ENCODE data around the gene GSTM1. TPM values are rescaled to one million over a fixed set of nuclear protein-coding genes. Genes with fewer than 3 reads are reported as not detected.
"Not testable (repeated sequence)": the region's sequence is repeated elsewhere in the genome, so short reads cannot be mapped to it uniquely, and the experiment has no call there.

Gene GSTM1
- polyA plus RNA-seq, 10 donors, result 0.28 to 59.1 (median 1.2) TPM; not detected in 1

DNA sequence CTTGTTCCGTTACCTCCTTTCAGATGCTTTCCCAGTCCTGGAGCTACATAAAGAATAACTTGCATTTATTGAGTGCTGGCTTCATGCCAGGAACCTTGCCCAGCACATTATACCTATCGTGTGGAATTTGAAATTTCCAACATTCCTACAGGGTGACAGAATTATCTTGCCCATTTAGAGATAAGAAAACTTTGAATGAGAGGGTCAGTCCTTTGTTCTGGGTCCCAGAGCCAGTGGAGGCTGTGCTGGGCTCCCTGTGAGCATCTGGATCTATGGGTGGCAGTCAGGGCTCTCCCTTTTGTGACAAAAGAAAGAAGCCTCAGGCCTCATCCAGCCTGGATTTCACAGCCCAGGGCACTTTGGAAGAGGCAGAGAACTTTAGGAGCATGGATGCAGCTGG lies 28.5 kb upstream of the GSTM1 start:
- DNase-seq, result no peak

DNA sequence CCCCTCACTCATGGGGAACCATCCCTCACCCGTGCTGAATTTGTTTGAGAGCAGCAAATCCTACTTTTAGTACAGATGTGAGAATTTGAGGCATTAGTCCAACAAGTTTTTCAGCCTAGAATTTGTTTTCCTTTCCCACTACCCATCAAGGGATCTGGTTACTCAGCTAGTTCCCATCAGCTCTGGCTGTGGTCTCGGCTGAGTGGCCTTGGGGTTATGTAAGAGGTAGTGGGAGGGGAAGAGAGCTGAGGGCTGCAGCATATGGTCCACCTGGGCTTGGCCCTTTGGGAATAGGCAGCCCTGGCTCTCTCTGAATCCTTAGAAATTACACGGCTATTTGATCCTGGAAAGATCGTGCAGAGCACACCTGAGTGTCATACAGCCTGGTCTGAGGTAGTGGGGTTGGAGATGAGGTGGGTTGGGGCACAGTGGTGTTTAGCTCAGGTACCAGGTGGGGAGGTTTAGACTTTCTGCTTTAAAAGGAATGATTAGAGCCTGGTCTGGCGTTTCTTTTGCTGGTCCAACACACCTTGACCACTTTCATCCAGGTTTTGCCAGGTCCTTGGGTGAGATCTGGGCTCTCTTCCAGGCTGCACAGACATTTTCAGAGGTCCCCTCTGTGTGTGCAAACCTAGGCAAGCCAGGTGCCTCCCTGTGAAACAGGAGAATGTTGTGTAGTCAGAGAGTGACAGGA lies 27.5 kb upstream of the GSTM1 start:
- DNase-seq, result no peak

DNA sequence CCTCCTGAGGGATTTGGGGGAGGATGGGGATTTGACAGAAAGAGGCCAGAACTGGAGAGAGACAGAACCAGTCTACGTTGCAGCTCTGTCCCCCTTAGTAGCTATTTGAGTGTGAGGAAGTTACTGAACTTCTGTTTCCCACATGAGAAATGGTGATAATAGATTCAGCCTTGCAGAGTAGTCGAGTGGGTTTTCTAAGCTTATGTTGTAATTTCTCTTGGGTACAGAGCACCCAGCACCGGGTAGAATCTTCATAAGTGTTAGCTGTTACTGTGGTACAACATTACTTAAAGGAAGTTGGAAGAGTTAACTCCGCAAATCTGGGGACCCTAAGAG lies 27.0 kb upstream of the GSTM1 start:
- DNase-seq, result not testable (repeated sequence)

DNA sequence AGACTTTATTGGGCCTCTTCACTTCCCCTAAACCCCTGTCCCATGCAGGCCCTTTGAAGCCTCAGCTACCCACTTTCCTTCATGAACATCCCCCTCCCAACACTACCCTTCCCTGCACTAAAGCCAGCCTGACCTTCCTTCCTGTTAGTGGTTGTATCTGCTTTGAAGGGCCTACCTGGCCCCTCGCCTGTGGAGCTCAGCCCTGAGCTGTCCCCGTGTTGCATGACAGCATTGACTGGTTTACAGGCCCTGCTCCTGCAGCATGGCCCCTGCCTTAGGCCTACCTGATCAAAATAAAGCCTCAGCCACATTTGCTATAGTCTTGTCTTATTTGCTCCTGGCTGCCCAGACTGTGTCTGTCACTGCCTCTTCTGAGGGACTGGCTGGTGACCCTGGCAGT lies 26.2 kb upstream of the GSTM1 start:
- no peak for DNase-seq

DNA sequence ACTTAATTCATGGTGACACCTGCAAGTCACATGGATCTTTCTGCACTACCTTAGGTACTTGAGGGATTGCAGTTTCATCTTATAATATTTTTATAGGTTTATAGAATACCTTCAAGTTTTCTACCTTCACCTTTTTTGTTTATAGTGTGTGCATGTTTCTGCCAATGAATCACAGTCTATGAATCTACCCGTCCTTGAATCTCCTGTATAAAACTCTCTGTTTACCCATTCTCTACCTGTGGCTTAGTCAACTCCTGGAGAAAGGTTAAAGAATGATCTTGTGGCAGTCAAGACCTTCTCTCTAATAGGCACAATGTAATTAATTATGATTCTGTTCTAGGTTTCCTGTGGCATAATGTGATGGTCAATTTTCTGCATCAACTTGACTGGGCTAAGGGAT lies 22.9 kb upstream of the GSTM1 start:
- DNase-seq, result no peak

DNA sequence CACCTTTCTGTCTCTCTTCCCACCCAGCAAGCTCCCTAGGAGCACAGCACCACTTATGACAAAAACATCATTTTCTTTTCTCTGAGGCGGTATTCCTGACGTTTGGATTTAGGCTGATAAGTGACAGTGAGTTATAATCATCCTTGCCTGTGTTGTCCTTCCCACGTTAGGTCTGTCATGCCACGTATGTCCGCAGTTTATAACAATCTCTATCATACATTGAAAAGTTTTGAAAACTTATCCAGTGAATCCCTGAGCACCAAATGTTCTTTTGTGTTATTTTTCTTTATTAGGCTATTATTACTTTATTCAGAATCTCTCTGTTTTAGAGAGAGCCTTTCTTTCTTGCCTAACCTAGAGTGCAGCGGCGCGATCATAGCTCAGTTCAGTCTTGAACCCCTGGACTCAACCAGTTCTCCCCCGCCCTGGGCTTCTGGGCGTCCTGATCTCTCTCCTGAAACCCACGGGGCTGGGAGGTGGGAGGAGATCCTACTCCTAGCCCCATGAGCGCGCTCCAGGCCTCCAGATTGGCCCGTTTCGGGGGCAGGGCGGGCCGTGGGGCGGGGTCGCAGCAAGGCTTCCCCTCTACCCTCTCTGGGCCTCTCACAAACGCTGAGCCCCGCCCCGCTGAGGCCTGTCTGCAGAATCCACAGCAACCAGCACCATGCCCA lies 20.0 kb upstream of the GSTM1 start, which contains the start of gene GSTM2:
Gene GSTM2 (plus strand): TSS at position 606 of the 671 bp plus-strand sequence. CDS start 59 bp downstream, at position 665.
- peak; percentile 91 to 97 (median 94) for DNase-seq

DNA sequence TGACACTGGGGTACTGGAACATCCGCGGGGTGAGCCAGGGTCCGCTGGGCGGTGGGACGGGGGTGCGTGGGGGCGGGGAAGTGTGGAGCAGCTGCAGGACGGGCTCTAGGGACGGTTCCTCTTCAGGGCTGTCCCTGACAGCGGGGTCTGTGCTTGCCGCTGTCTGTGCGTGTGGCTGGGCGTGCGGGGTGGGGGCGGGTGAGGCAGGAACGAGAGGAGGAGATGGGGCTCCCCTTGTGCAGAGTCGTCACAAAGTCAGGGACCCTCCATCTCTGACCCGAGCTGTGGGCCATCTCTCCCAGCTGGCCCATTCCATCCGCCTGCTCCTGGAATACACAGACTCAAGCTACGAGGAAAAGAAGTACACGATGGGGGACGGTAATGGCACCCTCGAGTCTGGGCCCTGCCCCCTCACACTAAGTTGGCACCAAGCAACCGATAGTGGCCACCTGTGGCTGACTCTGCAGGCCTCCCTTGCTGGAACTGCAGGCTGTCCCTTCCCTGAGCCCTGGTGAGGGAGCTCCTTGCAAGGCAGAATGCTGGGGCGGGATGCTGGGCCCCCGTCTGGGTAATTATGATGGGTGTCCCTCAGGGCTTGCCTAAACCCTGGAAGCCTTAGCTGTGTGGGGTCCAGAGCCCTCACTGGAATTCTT lies 19.4 kb upstream of the GSTM1 start:
- no peak for DNase-seq

DNA sequence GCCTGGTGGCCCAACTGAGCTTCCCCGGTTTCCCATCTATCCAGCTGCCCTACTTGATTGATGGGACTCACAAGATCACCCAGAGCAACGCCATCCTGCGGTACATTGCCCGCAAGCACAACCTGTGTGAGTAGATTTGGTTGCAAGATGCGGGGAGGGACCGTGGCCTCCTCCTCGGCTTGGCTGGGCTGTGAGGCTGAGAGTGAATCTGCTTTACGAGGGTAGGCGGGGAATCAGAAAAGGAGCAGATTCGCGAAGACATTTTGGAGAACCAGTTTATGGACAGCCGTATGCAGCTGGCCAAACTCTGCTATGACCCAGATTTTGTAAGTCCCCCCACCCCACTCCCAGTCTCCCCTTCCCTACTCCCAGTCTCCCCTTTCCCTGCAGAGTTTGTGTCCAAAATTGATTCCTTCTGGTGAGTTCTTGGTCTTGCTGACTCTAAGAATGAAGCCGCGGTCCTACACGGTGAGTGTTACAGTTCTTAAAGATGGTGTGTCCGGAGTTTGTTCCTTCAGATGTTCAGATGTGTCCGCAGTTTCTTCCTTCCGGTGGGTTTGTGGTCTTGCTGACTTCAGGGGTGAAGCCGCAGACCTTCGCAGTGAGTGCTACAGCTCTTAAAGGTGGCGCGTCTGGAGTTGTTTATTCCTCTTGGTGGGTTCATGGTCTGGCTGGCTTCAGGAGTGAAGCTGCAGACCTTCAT lies 18.2 kb upstream of the GSTM1 start:
- no peak for DNase-seq

DNA sequence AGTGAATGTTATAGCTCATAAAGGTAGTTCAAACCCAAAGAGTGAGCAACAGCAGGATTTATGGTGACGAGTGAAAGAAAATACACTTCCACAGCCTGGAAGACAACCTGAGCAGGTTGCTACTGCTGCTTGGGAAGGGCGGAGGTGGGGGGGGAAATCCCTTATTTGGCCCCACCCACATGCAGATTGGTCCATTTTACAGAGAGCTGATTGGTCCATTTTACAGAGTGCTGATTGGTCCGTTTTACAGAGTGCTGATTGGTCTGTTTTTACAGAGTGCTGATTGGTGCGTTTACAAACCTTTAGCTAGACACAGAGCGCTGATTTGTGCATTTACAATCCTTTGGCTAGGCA lies 17.7 kb upstream of the GSTM1 start:
- DNase-seq, result not testable (repeated sequence)

DNA sequence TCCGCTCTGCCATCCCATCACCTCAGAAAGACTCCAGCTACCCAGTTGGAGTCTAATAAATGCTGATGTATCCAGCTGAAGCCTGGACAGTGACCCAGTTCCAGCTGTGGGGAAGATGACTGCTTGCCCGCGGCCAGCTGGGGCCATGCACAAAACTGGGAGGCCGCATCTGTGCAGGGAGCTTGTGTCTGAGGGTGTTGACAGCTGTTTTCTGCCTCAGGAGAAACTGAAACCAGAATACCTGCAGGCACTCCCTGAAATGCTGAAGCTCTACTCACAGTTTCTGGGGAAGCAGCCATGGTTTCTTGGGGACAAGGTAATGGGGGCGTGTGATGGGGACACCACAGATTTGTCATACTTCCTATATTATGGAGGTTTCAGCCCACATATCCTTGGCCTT lies 16.6 kb upstream of the GSTM1 start:
- DNase-seq, result no peak

DNA sequence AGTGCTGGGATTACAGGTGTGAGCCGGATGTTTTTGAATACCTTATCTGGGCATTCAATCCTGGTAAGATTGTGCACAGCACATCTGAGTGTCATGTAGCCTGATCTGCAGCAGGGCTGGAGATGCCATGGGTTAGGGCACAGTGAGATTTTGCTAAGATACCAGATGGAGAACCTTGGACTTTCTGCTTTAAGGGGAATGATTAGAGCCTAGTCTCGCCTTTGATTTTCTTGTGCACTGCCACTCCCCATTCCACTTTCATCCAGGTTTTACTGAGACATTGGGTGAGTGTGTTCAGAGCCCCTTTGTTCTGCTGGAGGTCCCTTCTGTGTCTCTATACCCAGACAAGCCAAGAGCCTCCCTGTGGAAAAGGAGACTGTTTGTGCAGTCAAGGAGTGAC lies 13.8 kb upstream of the GSTM1 start:
- not testable (repeated sequence) for DNase-seq

DNA sequence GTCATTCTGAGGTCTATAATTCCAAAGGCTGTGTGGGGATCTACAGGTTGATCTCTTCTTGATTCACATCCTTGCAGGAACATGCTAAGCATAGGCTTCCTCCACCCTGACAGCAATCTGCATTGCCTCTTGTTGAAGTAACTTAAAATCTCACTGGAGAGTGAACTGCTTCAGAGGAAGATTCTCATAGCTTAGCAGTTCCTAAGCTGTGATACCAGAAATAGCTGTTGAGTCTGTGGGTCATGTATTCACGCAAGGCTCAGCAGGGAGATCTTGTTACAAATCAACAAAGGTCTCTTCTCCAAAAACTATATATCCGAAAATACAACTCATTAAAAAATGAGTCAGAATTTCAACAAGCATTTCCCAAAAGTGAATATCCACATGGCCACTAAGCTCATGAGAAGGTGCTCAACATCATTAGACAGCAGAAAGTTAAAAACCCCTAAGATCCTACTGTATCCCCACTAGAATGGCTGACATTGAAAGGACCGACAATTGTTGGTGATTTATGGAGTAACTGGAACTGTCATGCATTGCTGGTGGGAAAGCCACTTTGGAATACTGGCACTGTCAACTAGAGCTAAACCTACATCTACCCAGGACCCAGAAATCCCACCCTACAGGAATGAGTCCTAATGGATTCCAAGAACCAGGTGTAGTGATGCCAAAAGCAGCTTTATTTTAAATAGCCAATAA lies 10.8 kb upstream of the GSTM1 start:
- DNase-seq, result not testable (repeated sequence)

DNA sequence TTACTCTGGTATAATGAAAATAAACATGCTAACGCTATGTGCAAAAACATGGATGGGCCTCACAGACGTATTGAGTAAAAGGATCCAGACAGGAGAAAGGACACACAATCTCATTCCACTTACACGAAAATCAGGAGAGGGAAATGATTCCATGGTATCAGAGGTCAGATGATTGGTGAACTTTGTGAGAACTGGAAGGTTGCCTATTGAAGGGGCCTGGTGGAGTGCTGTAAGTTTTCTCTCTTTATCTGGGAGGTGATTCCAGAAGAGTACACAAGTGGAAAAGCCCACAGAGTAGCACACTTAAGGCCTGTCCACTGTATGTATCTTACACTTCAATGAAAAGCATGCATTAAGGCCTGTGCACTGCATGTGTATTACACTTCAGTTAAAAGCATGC lies 10.2 kb upstream of the GSTM1 start:
- no peak for DNase-seq

DNA sequence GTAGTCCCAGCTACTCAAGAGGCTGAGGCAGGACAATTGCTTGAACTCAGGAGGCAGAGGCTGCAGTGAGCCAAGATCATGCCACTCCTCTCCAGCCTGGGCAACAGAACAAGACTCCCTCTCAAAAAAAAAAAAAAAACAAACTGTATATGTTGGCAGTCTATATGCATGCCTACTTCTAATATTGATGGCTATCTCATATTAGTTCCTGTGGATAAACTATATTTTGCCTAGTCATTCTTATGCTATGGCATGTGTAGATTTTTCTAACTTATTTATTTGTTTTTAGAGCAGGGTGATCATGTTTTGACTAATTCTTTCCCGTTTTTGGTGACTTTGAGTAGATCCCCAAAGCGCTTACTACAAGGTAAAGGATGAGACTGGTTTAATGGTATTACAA lies 9.0 kb upstream of the GSTM1 start:
- DNase-seq, result not testable (repeated sequence)

DNA sequence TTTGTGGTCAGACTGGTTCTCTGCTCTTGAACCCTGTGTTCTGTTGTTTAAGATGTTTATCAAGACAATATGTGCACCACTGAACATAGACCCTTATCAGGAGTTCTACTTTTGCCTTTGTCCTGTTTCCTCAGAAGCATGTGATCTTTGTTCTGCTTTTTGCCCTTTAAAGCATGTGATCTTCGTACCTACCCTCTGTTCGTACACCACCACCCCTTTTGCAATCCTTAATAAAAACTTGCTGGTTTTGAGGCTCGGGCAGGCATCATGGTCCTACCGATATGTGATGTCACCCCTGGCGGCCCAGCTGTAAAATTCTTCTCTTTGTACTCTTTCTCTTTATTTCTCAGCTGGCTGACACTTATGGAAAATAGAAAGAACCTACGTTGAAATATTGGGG lies 2.8 kb upstream of the GSTM1 start:
- not testable (repeated sequence) for DNase-seq

DNA sequence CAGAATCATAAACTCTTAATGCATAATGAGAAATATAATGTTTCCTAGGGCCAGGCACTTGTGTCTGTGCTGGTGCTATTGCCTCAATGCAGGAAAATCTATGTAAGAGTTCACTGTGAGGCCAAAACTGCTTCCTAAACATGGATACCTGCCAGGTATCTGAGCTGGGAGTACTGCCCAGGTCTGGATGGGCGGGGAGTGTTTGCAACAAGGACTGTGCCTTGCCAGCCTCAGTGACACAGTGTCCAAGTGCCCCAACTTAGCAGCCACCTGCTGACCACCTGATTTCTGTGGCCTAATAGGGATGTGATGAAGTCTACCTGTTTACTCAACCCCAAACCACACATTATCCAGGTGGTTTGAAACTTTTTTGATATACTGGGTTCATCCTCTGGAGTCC lies 2.2 kb upstream of the GSTM1 start:
- DNase-seq, result not testable (repeated sequence)

DNA sequence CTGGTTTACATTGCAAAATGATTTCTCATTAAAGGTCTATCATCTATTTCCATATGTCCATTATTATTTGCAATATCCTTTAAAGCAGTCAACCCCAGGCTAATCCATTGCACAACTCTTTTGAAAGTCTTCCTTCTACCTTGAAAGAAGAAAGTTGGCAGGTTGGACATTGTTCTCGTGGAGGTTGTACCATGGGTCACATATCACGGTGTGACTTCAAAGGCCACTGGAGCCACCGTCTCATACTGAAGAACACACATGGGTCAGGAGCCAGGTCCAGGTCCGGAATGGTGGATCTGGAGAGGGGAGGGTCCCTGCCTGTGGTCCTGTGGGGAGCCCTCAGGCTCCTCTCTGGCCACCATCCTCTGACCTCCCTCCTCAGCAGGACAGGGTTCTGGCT lies 1.7 kb upstream of the GSTM1 start:
- not testable (repeated sequence) for DNase-seq

DNA sequence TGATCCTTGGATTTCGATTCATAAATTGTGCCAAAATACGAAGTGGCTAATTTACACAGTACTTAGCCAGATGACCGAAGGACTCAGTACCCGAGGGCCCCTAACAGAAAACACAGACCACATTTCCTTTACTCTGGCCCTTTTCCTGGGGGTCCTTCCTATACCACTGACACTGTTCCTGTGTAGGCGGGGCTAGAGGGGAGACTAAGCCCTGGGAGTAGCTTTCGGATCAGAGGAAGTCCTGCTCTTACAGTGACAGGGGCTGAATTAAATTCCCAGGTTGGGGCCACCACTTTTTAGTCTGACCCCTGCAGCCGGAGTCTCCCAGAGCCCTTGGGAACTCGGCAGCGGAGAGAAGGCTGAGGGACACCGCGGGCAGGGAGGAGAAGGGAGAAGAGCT lies 508 bp upstream of the GSTM1 start:
- DNase-seq, result not testable (repeated sequence)

DNA sequence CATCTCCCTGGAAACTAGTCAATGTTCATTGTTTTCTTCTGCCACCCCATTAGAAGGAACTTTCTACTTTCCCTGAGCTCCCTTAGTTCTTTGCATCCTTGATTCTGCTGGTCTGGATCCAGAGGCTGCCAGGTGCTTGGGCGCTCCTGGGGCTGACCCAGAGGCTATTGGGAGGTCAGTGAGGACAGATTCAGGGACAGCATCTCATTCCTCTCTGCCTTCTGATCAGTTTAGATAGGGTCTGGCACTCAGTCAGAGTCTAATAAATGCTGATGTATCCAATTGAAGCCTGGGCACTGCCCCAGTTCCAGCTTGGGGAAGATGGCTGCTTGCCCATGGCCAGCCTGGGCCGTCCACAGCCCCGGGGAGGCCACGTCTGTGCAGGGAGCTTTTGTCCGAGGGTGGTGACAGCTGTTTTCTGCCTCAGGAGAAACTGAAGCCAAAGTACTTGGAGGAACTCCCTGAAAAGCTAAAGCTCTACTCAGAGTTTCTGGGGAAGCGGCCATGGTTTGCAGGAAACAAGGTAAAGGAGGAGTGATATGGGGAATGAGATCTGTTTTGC lies 2.3 kb downstream of the GSTM1 start:
- no peak for DNase-seq

DNA sequence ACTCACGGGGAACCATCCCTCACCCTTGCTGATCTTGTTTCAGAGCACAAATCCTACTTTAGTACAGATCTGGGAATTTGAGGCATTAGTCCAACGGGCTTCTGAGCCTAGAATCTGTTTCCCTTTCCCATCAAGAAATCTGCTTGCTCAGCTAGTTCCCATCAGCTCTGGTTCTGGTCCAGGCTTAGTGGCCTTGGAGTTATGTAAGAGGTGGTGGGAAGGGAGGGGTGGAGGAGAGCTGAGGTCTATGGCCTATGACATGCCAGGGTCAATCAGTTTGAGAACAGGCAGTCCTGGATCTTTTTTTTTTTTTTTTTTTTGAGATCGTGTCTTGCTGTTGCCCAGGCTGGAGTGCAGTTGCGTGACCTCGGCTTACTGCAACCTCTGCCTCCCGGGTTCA lies 4.1 kb downstream of the GSTM1 start:
- no peak for DNase-seq

DNA sequence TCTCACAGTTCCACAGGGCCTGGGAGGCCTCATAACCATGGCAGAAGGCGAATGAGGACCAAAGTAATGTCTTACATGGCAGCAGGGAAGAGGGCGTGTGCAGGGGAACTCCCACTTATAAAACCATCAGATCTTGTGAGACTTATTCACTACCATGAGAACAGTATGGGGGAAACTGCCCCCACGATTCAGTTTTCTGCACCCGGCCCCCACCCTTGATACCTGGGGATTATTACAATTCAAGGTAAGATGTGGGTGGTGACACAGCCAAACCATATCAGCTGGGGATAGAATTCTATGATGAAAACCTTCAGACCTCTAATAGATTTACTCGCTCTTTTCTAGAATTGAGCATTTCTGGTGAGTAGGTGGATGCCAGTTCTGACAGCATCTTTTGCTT lies 6.8 kb downstream of the GSTM1 start:
- DNase-seq, result not testable (repeated sequence)

DNA sequence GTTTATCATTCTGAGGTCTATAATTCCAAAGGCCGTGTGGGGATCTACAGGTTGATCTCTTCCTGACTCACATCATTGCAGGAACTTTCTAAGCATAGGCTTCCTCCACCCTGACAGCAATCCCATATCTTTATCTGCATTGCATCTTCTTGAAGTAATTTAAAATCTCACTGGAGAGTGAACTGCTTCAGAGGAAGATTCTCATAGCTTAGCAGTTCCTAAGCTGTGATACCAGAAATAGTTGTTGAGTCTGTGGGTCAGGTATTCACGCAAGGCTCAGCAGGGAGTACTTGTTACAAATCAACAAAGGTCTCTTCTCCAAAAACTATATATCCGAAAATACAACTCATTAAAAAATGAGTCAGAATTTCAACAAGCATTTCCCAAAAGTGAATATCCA lies 7.5 kb downstream of the GSTM1 start:
- not testable (repeated sequence) for DNase-seq

All from muscle of back (tissue), 11 donors.